ENCODE data around the gene CRHR2.
A peak's percentile ranks its signal among the peaks of the same experiment; 100 is the strongest.

The CRHR2 gene

DNA sequence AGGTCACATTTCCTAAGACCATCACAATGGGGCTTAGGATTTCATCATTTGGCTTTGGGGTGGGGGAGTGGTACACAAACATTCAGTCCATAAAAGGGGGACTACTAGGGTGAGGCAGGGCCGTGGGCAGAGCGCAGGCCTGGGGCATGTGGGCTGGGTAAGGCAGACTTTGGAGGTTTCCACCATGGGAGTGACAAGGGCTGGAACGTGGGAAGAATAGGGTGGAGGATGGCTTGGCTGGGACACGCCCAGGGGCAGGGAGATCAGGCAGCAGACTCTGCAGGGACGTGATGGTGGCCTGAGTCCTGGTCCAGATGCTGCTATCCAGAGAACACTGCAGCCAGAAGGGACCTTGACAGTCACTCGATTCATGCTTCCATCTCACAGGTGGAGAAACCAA is 24.7 kb upstream of the CRHR2 start:
- no peak for ATAC-seq
- no peak for DNase-seq

- ATAC-seq (no peak), DNase-seq (no peak)
These were observed 24.1 kb upstream of the CRHR2 start for GRCh38 chr7:30706316-30706715.

DNA sequence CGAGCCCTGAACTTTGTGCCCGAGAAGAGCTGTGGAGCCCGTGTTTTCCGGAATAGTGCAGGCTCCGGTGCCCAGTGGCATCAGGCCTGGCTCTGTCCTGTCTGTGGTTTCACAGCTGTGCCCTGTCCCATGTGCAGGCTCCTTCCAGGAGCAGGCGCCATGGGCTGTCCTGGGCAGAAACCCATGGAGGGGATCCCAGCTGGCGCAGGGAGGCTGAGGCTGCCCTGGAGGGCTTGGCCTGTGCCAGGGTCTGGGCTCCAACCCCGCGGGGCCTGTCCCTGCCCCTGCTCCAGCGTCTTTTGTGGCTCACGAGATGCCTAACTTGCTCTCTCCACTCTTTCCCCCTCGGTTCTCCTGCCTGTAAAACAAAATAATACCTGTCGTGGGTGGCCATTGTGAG is 23.3 kb upstream of the CRHR2 start:
- no peak for DNase-seq
- ATAC-seq = no peak

DNA sequence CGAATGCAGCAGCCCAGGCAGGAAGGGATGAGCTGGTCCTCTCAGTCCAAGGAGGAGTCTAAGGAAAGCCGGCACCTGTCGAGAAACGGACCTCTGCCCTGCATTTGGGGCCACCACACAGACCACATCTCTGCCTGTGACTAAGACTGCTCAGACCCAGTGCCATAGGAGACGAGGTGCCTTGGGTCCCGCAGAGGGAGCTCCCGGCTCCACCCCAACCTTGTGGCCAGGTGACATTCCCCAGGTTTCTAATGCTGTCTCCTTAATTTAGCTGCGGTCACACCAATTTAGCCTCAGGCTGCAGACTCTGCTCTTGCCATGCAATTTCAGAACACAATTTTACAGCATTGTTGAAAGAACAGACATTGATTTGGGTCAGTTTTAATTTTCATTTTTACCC is 22.8 kb upstream of the CRHR2 start:
- DNase-seq (no peak), ATAC-seq (no peak)

- ATAC-seq = no peak
- DNase-seq = no peak
These were observed 21.5 kb upstream of the CRHR2 start for GRCh38 chr7:30703756-30704155.

DNA sequence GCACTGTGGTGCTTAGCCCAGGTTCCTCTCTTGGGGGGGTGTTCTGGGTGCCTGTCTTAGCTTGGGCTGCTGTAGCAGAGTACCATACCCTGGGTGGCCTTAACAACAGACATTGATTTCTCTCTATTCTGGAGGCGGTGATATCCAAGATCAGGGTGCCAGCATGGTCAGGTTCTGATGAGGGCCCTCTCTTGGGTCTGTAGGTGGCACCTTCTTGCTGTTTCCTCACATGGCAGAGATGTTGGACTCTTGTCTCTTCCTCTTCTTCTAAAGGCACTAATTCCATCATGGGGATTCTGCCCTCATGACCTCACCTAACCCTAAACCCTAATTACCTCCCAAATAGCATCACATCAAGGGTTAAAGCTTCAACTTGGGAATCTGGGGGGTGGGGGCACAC is 19.9 kb upstream of the CRHR2 start:
- ATAC-seq (peak; percentile 35), DNase-seq (no peak)

DNA sequence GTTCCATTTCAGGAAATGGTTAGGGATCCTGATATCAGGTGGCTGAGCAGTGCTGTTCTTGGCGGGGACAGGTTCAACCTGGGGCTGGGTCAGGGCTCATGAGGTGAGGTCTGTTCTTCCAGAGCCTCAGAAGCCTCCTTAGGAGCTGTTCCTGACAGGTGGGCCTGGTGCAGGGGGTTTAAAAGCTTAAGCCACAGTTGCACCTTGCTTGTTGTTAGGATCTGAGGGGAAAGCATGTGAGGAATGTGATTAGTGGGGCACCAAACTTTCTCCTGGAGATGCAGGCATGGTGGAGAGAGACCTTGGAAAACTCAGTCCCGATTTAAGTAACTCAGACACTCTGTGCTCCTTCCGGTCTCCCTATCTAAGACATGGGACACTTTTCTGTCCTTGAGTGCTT is 18.7 kb upstream of the CRHR2 start:
- DNase-seq (no peak), ATAC-seq (no peak)

DNA sequence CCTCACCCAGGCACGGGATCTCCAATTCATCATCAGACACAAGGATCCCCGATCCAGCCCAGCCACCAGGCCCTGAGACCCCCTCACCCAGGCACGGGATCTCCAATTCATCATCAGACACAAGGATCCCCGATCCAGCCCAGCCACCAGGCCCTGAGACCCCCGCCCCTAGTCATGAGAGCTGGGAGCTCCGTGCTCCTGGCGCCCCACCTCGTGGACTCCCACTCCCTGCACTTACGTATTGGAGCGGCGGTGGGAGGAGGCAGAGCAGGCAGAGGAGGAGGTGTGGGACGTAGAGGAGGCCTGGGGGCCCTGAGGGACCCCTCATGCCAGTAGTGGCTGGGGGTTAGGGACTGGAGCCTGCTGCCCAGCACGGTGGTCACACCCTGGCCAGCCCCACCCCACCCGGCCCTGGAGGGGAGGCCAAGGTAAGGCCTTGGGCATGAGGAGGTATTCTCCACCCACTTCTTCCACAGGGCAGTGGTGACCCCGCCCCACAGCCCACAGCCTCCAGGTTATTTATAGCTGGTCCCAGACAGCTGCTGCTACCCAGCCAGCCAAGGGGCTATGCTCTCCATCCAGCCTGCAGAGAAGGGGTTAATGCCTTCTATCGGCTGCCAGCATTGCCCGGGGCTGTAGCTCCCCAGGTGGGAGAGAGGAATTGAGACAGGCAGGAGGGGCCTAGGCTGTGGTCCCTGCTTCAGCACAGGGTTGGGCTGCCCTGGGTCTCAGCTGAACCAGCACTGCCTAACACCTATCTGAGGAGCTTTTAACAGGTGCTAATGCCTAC is 17.6 kb upstream of the CRHR2 start:
- DNase-seq = no peak
- no peak for ATAC-seq

GRCh38 chr7:30698481-30698880 is 16.2 kb upstream of the CRHR2 start:
- DNase-seq (no peak), ATAC-seq (no peak)

- ATAC-seq (no peak), DNase-seq (no peak)
These were observed 15.6 kb upstream of the CRHR2 start for GRCh38 chr7:30697719-30698460.

- ATAC-seq = no peak
- DNase-seq = no peak
These were observed 12.8 kb upstream of the CRHR2 start for GRCh38 chr7:30694774-30695721.

- DNase-seq = no peak
These were observed 12.0 kb upstream of the CRHR2 start for GRCh38 chr7:30694218-30694745.

GRCh38 chr7:30692882-30693281 is 10.6 kb upstream of the CRHR2 start:
- ATAC-seq (no peak), DNase-seq (no peak)

More at GRCh38 chr7:30694218-30694745, 12.0 kb upstream of the CRHR2 start:
- no peak for ATAC-seq

- no peak for ATAC-seq
- DNase-seq = no peak
These were observed 10.2 kb upstream of the CRHR2 start for GRCh38 chr7:30692438-30692837.

- no peak for DNase-seq
- no peak for ATAC-seq
These were observed 7.8 kb upstream of the CRHR2 start for GRCh38 chr7:30690011-30690410.

- DNase-seq = no peak
- ATAC-seq = no peak
These were observed 6.5 kb upstream of the CRHR2 start for GRCh38 chr7:30688718-30689221.

DNA sequence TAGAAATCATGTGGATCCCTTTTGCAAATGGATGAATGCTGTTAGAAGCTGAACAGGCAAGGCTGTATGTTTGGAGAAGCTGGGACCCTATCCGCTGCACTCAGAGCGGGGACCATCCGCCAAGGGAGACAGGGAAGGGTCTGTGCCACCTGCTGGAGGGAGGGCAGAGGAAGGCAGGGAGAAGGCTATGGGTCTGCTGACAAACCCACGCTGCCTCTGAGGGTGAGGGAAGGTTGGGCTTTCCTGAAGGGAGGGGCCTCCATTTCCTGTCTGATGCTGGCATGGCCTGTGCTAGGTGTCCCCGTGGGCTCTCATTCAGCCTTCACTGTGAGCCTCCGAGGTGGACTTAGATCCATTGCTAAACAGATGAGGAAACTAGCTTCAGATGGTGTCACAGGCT is 5.3 kb upstream of the CRHR2 start:
- ATAC-seq (no peak), DNase-seq (no peak)

- DNase-seq = no peak
- ATAC-seq = no peak
These were observed 2.1 kb upstream of the CRHR2 start for GRCh38 chr7:30684351-30684750.

DNA sequence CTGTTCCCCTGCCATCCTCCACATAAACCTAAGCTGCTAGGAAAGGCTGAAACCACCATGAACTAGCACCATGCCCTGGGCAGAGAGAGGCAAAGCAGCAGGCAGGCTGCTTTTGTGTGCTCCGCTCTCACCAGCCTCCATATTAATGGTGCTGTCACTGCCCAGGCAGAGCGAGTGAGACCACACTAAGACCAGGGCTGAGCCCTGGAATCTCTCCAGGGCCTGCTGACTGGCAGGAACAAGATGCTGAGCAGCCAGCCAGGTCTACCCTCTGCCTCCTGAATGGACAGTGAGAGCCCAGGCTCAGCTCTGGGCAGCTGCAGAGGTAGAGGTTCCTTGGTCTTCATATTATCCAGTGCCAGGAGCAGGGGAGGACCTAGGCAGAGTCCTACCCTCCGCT is 1.6 kb upstream of the CRHR2 start:
- ATAC-seq = no peak
- DNase-seq = no peak

GRCh38 chr7:30683306-30683705 is 1.1 kb upstream of the CRHR2 start:
- DNase-seq = no peak
- no peak for ATAC-seq

DNA sequence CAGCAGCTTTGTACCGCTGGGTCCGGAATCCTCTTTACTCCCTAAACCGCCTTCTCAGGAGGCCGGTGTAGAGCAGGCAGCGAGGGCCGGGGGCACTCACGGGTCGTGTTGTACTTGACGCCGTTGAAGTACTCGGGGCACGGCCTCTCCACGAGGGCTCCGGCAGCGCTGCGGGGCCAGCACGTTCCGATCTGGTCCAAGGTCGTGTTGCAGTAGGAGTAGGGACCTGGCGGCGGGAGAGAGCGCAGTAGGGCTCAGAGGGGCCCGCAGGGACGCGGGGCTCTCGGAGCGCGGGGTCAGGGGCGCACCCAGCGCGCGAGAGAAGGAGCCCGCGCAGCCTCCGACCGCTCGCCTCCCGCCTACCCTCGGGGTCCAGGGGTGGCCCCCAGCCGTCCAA is 443 bp downstream of the CRHR2 start:
- ATAC-seq (no peak), DNase-seq (peak; percentile 10)

DNA sequence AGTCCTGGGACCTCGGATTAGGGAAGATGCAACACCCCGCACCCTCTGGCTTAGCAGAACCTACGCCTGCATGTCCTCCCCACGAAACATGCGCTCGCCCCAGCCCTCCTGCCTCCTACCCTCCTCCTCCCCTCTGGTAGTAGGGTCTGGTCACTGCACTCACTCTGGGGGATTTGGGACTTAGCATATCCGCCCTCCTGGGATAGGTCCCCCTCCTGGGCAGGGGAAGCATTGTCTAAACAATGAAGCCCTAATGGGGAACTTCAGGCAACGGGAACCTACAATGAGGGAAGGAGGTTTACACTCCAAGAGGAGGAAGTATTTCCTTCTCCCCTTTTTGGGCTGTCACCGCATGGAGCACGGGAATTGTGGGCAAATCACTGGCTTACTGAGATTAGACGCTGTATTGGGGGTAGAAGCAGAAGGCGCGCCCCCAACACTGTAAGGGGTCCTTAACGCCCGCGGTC is 892 bp downstream of the CRHR2 start:
- ATAC-seq = no peak

More for the DNA sequence above, 892 bp downstream of the CRHR2 start:
- DNase-seq = no peak

Measured in stimulated activated naive CD8-positive, alpha-beta T cell treated with anti-CD3 and anti-CD28 coated beads, Interleukin-15, Interleukin-2, amounts not matched to agents 100 U/mL and 50 U/mL, for 24 hours (primary cell).